ENCODE measurements around the gene TRAK1.

Gene TRAK1

DNA sequence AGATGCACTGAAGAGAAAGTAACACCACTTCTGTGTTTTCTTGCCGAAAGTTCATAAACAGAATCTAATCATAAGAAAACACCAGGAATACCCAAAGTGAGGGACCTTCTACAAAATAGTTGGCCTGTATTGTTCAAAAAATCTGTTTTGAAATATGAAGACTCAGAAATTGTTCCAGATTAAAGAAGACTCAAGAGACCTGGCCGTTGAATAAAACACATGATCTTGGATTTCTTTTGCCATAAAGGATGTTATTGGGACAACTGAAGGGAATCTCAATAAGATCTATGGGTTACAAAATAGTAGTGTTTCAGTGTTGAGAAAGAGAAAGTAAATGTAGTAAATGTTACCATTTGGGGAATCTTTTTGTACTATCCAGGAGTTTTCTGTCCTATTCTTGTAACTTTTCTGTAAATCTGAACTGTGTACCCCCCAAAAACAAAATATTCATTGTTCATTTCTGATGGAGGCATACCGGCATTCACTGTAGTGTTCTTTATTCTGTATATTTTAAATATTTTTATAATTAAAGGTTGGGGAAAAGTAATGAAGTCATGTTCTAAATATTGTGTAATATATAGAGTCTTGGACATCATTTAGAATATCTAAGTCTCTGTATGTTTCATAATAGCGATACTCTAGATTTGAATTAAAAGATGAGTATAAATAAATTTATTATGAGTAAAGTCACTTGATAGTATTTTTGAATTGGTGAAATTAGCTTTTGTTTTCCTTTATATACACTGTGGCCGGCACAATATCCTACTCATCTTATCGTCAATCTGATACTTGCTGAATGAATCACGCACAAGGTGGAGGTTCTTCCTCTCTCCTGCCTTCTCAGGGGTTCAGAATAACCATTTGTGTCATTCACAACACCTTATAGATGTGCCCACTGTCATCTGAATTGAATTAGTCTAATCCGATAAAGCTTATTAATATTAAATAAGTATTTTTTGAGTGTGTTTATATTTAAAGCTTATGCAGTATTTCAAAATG is 66.7 kb downstream of the TRAK1 start:
- DNase-seq (ENCODE audit: low read depth) = no peak

DNA sequence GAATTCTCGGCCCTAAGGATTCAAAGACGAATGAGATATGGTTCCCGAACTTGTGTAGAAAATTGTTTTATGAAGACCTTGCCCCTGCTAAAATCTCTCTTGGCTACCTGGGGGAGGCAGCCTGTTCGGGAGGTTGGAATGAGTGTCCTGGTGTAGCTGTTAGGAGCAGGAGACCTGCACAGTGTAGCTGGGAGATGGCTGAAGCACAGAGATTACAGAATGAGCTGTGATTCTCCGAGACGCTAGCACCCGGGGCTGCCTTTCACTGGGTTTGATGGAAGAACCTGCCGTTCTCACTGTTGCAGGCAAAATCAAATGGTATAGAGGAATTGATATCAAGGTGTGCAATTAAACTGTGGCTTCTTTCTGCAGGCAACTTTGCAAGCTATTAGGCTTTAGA is 68.0 kb downstream of the TRAK1 start:
- no peak for DNase-seq (ENCODE audit: low read depth)

DNA sequence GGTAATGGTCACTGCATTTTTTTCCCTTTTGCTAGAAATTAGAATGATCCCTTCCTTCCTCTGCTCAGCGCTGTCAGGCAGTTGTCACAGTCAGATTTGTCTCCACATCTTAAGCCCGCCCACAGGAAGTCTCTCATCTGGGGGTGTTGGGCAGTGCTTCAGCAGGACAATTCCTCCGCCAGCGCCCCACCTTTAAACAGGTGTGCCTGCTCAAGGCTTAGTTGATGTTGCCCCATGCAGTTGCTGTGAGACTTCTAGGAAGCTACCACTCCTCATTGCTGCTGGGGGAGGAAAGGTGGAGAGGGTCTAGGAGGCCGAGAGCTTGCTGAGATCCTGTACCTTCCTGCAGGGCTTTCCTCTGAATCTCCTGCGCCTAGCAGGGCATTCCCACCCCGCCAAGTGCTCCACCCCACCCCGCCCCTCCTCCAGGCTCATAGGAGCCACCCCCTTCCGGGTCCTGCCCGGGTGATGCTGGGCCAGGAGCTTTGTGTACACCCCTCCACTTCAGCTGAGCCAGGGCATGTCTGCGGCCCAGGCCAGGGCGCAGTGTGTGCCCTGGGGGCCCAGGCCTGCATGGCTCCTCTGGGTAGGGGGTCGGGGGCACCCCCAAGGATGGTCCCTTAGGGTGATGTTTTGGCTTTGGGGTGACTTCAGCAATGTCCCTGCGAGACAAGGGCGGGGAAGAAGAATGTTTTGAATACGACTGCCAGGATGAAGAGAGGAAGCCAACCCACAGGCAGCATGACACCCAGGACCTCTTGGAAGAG is 68.7 kb downstream of the TRAK1 start:
- DNase-seq (ENCODE audit: low read depth) = no peak

DNA sequence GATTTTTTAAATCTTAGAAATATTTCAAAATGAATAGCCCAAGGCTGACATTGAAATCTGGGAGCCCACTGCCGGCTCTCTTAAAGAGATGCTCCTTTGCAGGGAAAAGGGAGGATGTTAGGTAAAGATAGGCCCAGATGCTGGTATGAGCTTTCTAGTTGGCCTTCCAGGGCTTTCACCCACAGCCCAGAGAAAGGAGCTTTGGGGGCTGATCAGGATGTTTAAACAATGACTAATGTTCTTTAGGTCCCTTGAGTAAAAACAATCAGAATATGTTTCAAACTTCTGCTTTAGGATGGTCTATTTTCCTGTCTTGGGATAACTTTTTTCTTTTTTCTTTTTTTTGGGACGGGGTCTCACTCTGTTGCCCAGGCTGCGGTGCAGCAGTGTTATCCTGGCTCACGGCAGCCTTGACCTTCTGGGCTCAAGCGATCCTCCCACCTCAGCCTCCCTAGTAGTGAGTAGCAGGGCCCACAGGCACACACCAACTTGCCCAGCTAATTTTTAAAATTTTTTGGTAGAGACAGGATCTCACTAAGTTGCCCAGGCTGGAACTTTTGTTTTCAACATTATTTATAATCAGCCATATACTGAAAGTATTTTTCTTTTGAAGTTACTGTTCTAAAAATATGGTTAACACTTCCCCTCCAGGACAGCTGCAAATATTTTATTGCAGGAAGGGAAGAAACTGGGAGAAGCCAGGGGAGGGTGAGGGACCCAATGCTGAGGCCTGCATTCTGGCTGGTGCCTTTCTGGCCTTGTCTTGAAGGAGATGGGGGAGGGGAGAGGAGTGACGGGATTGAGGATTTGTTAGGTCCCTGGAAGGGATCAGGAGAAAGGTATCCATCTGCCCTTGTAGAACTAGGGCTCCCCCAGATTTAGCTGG is 70.1 kb downstream of the TRAK1 start:
- no peak for DNase-seq (ENCODE audit: low read depth)

DNA sequence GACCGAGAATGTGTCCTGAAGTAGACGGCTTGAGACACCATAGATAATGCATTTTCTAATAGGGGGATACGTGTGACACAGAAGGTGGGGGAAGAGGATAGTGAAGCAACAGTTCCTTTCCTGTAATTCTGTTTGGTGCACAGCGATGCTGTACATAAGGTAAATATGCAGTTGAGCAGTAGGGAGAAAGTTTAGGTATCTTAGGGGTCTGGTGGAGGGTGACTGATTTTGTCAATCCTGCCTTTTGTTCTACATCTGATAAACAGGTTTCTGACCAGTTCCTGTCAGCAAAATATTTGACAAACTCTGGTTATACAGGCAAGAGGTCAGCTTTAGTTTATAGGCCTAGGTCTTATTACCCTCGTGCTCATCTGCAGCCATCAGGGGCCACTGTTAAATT is 71.3 kb downstream of the TRAK1 start:
- DNase-seq (ENCODE audit: low read depth) = no peak

DNA sequence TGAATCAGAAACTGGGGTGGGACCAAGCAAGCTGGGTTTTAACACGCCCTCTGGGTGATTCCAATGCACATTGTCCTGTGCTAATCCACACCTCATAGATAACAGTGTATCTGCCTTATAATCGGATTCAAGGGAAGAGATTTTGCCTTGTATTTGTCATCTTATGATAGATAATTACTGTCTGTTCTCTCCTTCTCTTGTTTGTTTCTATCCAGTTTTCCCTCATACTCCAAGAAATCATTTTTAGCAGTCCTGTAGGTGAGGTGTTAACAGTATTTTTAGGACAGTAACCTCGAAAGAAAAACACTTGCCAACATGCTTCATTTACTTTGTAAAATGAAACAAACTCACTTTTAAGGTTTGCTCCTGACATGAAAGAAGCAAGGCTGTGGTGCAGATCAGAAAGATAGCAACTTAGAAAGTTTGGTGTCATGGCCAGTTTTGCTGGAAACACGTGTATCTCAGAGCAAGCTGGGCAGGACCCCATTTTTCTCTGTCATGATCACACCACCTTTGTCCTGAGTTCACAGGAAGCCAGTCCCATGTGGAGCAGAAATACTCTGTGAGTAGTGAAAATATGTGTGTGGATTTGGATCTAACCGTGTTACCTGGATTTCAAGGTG is 72.6 kb downstream of the TRAK1 start:
- no peak for DNase-seq (ENCODE audit: low read depth)

DNA sequence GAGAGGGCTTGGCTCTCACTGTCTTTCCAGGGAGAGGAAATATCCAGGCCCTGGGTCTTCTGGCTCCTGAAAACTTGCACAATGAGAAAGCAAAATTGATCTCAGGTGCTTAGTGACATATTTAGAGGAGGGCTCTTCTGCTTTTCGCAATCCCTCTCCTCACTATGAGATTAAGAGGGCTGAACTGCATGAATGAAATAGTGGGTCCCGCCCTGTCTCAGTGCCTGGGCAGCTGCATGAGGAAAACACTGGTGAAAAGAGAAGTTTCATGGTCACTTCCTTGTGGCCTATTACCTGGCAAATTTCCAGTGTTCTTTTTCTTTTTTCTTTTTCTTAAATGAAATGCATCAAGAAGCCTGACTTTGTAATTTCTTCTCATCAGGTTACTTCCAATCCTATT is 73.5 kb downstream of the TRAK1 start:
- no peak for DNase-seq (ENCODE audit: low read depth)

DNA sequence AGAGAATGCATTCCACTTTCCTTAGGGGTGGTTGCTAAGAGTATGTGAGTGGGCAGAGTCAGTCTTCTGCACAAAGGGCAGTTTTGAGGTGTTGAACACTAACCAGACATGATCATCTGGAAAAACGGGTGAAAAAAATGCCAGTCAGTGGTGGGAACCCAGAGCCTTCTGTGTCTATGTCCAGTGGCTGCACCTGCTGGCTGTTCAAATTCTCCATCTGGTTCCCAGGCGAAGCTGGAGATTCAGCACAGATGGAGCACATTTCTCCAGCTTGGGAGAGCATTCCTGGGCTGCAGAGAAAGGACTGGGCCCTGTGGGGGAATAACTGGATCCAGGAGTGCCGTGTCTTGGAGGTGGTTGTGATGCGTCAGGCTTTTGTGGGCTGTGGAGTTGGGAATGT is 74.1 kb downstream of the TRAK1 start:
- no peak for DNase-seq (ENCODE audit: low read depth)

DNA sequence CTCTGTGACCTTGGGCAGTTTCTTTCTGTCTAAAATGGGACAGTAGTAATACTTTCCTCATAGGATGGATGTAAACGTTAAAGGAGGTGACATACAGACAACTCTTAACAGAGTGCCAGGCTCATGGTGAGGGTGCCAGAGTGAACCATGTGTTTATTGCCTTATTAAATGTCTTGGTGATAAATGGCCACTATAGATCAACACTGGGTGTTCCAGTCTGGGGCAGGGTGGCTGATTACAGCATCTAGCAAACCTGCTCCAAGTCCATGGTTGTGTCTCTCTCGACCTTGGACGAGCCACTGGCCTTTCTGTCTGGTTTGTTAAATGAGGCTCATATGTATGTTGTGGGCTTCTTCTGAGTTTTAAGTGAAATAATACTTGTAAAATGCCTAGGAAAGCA is 75.1 kb downstream of the TRAK1 start:
- DNase-seq (ENCODE audit: low read depth) = no peak

DNA sequence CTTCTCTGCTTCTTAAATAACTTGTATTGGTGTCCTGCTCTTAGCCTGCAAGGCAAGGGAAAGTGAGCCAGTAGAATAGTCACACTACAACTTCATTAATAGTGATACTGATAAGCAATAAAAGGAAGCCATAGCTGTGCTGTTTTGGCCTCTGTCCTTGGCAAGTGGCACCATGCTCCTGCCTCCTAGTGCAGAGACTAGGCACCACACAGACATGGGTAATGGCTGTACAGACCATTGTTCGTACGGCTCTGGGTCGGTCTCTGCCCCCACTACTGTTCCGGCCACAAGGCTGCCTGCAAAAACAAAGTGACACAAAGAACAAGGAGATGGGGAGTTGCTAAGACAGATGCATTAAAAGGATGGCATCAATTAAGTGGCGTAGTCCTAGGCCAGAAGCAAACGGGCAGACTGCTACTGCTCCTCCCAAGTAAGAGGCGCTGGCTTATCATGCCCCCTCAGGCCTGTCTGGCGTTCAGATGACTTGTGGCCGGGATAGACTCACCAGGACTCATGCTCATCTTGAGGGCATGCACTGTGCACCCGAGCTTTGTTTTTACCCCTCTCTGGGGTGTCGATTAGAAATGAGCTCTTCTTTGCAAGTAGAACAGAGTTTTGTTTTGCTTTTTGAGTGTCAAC is 75.6 kb downstream of the TRAK1 start:
- no peak for DNase-seq (ENCODE audit: low read depth)

DNA sequence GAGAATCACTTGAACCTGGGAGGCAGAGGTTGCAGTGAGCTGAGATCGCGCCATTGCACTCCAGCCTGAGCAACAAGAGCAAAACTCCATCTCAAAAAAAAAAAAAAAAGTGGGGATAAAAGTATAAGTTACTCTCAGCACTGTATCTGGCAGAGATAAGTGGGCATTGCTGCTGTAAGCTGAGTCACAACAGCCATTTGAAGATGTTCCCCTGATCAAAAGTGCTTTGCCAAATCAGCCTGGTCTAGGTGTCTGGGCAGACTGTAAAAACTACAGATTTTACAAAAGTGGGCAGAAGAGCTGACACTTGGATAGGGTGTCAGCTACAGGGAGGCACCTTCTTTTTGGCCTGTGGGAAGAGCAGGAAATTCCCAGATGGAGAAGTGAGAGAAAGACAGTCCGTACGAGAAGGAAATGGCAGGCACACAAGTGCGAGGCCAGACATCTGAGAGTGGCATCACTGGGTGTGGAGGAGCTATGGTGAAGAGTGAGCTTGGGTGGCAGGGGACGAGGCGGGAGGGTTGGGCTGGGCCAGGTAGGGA is 78.5 kb downstream of the TRAK1 start:
- DNase-seq (ENCODE audit: low read depth) = no peak

DNA sequence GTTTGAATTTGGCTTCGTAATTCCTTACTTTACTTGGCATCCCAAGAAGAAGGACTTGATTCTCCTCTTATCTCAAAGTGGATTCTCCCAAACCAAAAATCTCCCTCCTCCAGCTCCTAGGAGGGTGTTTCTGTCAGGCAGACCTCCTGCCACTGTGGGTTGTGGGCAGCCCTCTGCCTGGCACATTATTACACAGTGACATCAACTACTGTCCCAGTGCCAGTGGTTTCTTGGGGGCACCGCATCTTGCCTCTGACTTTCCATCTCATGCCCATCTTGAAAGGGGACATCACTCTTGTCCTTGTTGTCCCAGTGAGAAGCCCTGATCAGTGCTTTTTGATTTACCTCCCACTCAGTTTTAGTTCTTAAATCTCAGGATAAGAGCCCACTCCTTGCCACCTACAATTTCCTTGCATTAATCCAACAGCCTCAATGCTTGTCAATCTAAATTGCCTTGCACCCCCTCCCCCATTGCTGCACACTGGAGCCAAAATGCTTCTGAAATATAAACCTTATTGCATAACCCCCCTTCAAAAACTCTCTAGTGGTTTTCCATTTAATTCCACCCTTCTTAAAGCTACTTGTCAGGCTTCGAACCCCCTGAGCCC is 81.0 kb downstream of the TRAK1 start:
- DNase-seq (ENCODE audit: low read depth) = no peak

DNA sequence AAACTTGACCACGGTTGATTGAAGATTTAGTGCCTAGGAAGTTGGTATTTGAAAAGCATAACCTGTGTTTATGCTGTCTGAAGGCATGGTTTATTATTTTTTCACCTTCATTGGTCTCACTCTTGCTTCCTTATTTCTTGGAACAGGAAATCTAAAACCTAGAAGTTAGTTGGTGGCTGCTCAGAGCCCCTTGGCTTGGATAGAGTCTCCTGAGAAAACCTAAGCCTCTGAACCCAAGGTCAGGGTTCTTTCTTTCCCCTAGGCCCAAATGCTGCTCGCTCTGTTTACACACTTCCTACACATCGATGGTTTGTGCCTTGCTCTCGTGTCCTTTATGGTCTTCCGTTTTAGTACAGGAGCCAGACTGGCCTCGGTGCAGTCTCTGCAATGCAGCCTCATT is 82.2 kb downstream of the TRAK1 start:
- no peak for DNase-seq (ENCODE audit: low read depth)

DNA sequence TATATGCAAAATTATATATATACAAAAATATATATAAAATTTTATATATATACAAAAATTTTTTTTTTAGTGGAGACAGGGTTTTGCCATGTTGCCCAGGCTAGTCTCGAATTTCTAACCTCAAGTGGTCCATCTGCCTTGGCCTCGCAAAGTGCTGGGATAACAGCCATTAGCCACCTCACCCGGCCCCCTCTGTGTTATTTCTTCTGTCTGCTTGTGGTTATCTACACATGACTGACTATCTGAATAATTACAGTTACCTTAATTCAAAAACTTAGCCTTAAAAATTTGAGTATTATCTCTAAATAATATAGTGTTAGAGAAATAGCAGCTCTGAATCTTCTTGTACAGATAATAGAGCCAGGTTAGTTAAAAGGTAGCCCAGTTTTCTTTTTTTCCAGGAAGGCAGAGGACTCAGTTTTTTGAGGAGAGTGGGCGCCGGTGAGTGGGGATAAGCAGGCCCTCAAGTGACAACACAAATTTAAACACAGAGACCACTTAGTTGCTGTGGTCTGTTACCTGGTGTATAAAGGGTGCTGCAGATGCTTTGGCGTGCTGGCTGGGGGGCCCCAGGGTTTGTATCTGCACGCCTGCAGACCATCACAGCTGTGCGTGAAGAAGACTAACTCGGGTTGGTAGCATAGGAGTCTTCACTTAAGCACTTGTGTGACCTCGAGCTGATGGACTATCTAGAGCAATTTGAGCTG is 83.7 kb downstream of the TRAK1 start:
- no peak for DNase-seq (ENCODE audit: low read depth)

DNA sequence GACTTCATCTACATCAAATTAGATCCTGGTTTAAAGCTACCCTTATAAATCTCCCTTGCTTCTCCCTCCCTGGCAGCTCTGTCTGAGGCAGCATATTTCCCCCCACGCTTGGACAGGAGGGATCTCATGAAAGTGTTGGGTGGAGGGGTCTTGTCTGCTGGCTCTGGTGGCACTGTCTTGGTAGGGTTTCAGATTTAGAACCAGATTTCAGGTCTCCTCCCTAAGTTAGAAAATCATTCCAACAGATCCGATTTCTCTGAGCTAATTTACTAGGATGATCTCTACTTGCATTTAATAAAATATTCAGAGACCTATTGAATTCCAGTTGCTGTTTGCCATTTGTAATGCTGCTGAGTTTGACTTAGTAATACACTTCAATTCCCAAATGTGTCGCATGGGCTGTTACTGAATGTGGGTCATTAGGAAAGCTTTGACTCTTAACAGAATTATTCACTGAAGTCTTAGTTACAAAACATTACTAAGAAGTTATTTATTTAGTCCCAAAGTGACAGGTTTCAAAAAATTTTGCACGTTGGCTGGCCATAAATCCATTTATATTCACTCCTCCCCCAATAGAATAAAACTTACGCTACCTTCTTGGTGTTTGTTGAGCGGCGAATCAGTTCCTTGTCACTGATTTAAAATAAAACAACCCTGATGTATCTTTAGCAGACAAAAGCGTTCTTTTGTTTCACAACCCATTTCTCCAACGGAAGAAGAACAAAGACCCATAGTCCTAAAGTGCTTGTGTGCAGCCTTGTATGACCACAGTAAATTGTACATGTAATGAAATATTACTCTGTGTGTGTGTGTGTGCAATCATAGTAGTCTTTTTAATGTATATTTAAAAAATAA is 84.5 kb downstream of the TRAK1 start:
- no peak for DNase-seq (ENCODE audit: low read depth)

DNA sequence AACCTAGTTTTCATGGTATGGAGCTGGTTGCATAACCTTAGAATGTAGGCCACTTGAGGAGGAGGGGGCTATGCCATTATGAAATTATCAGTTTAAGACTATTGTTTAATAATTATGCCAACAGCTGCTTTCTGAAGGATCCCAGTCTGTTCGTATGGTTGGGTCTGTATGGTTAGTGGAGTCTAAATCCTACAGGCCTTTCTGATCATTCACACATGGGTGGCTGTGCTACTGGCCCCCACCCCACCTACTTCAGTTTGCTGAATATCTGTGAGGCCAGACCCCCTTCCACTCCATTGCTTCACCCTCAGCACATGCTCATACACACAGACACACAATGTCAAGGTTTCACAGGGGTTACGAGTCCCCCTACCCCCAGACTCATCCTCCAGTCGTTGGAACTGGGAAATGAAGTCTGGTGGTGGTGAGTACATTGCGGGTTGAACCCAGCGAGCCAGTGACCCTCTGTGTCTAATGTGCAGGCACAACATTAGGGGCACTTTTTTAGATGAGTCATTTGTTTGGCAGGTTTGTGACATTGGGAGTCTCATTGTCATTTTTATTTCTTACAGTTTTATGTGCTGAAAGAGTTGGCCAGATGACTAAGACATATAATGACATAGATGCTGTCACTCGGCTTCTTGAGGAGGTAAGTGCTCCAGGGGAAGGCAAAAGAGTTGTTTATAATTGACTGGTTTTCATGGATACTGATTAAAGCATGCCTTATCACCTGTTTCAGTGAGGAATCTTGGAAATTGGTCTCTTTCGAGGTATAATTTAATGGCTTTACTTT is 85.3 kb downstream of the TRAK1 start:
- no peak for DNase-seq (ENCODE audit: low read depth)

DNA sequence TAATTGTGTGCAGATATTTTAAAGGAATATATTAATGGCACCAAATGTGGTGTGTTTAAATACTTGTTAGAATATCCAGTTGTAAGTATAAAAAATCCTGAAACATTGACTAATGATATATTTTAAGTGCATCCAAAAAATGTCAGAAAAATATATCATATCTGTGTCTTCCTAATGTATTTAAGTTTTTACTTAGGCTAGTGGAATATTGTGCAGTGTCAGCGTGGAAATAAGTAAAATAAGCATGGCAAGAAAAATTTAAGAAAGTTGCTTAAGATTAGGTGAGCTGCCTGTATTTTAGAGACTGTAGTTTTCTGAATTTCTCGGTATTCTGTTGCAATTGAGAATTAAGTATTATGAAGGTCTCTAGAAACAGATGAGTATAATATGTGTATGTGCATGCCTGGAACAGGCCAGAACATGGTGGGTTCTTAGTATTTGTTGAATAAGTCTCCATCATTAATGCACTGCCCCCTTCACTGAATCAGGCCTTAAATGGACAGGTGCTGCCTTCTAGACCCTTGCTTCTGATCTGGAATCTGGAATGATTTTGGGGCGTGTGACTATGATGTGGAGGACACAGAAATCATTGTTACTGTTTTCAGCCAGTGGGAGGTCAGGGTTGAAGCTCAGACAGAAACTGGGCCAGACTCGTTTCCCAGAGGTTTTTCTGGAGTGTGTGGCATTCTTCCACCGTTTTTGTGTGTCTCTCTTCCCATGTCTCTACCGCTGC is 86.1 kb downstream of the TRAK1 start:
- DNase-seq (ENCODE audit: low read depth) = no peak

DNA sequence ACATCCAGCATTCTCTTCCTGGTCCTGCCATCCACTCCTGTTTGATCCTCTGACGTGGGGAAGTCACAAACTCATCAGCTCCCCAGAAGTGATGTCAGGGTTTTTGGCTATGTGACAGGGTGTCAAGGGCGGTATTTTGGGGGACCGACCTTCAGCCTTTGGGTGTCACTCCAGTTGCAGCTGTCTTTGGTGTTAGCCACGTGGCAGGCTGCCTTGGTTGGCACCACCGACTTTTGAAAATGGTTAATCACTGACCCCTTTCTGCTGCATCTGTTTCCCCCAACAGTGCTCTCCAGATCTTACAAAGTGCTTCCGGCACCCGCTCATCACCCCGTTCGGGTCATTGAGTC is 86.6 kb downstream of the TRAK1 start:
- no peak for DNase-seq (ENCODE audit: low read depth)
